GM19455 (cell line): ENCODE results near the gene RPA1.
"Not testable (repeated sequence)": the region's sequence is repeated elsewhere in the genome, so short reads cannot be mapped to it uniquely, and the experiment has no call there.

Experiments
- ATAC-seq: cut with Tn5 transposase; IDR thresholded peaks from one replicate; pipeline ENCODE4 v1.9.1; 2021; ENCODE audit not compliant: unreplicated experiment

The RPA1 gene

GRCh38 chr17:1829592-1830257 is at the start of gene RPA1, which contains the start of gene SMYD4:
Gene RPA1, plus strand, starts transcription at chr17:1830005. Its CDS starts 89 bp downstream, at chr17:1830094.
Gene SMYD4, minus strand, starts transcription at chr17:1829902. Its CDS starts 1,908 bp downstream, at chr17:1827994.
- ATAC-seq = peak; percentile 76

- no peak for ATAC-seq
Measured at GRCh38 chr17:1782171-1782567, 47.6 kb upstream of the RPA1 start.

- ATAC-seq = no peak
Measured at GRCh38 chr17:1783271-1783670, 46.5 kb upstream of the RPA1 start.

GRCh38 chr17:1783834-1784611 is 45.8 kb upstream of the RPA1 start:
- ATAC-seq = no peak

- no peak for ATAC-seq
Measured at GRCh38 chr17:1785930-1786329, 43.9 kb upstream of the RPA1 start.

GRCh38 chr17:1786708-1787107 is 43.1 kb upstream of the RPA1 start:
- ATAC-seq = no peak

GRCh38 chr17:1787301-1787902 is 42.4 kb upstream of the RPA1 start:
- ATAC-seq = no peak

GRCh38 chr17:1789936-1790335 is 39.9 kb upstream of the RPA1 start:
- no peak for ATAC-seq

- no peak for ATAC-seq
Measured at GRCh38 chr17:1792495-1793446, 37.0 kb upstream of the RPA1 start.

- ATAC-seq = no peak
Measured at GRCh38 chr17:1793447-1793806, 36.4 kb upstream of the RPA1 start.

GRCh38 chr17:1796800-1797199 is 33.0 kb upstream of the RPA1 start:
- no peak for ATAC-seq

GRCh38 chr17:1797323-1797722 is 32.5 kb upstream of the RPA1 start:
- ATAC-seq = no peak

GRCh38 chr17:1797846-1798245 is 32.0 kb upstream of the RPA1 start:
- ATAC-seq = not testable (repeated sequence)

GRCh38 chr17:1800240-1800639 is 29.6 kb upstream of the RPA1 start:
- no peak for ATAC-seq

- ATAC-seq = no peak
Measured at GRCh38 chr17:1800712-1801111, 29.1 kb upstream of the RPA1 start.

GRCh38 chr17:1802429-1802828 is 27.4 kb upstream of the RPA1 start:
- ATAC-seq = no peak

- ATAC-seq = no peak
Measured at GRCh38 chr17:1803280-1803679, 26.5 kb upstream of the RPA1 start.

GRCh38 chr17:1807890-1808289 is 21.9 kb upstream of the RPA1 start:
- no peak for ATAC-seq

- ATAC-seq = no peak
Measured at GRCh38 chr17:1808644-1809043, 21.2 kb upstream of the RPA1 start.

- not testable (repeated sequence) for ATAC-seq
Measured at GRCh38 chr17:1809815-1810214, 20.0 kb upstream of the RPA1 start.
